Ovary (tissue), 3 donors: Measurements from ENCODE around the gene FANCI.

Experiments used
- CTCF ChIP-seq, 3 donors: fragments of 450-650 bp in 2 of 3; fragments of 200-600 bp in 1 of 3; IDR thresholded peaks; one replicate each; pipeline versions ENCODE4 v1.5.1 to v1.8.0; 2016 to 2022; ENCODE audit warnings: antibody characterized with exemption in 3 of 3, mild to moderate bottlenecking in 1 of 3
- POLR2A ChIP-seq: fragments of 450-650 bp; IDR thresholded peaks from one replicate; pipeline ENCODE4 v1.6.1; 2017; ENCODE audit warnings: antibody characterized with exemption, mild to moderate bottlenecking, moderate library complexity
- donor health status: DM: no; HTN: no; CAD: no.

- TF ChIP-seq CTCF (IDR thresholded peaks at IDR 0.05) (no peak), POLR2A (no peak)
These were observed 85.7 kb downstream of the FANCI start for GRCh38 chr15:89329329-89330084.
